NCI-H1694 (cell line): ENCODE results near the gene NEK5.
A peak's percentile ranks its signal among the peaks of the same experiment; 100 is the strongest.
"Not testable (repeated sequence)": the region's sequence is repeated elsewhere in the genome, so short reads cannot be mapped to it uniquely, and the experiment has no call there.

Experiments
- DNase-seq: peaks from one replicate; lab custom pipeline; 2025; lab: John Stamatoyannopoulos, UW

The NEK5 gene

GRCh38 chr13:52061587-52061986 lies 67.3 kb downstream of the NEK5 start:
- DNase-seq = no peak

GRCh38 chr13:52061064-52061463 lies 67.8 kb downstream of the NEK5 start:
- not testable (repeated sequence) for DNase-seq

- DNase-seq = no peak
Observed at GRCh38 chr13:52053460-52053859, 75.4 kb downstream of the NEK5 start.

- no peak for DNase-seq
Observed at GRCh38 chr13:52051400-52051799, 77.5 kb downstream of the NEK5 start.

- no peak for DNase-seq
Observed at GRCh38 chr13:52048516-52048915, 80.4 kb downstream of the NEK5 start.

DNA sequence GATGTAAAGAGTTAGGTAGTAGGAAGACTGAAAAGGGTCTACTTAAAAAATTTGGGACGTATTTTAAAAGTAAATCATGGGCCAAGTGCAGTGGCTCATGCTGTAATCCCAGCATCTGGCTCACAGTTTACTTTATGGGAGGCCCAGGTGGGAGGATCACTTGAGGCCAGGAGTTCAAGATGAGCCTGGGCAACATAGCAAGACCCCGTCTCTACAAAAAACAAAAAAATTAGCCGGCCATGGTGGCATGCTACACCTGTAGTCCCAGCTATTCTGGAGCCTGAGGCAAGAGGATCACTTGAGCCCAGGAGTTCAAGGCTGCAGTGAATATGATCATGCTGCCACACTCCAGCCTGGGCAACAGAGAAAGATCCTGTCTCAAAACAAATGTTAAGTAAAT lies 81.4 kb downstream of the NEK5 start:
- DNase-seq = no peak

DNA sequence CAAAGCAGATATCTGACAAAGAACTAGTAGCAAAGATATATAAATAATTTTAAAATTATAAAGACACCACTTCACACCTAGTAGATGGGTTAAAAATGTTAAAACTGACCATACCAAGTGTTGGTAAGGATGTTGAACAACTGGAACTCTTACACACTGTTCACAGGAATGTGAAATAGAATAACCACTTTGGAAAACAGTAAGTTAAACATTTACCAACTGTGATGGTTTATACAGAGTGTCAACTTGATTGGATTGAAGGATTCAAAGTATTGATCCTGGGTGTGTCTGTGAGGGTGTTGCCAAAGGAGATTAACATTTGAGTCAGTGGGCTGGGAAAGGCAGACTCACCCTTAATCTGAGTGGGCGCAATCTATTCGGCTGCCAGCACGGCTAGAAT lies 85.2 kb downstream of the NEK5 start:
- DNase-seq = no peak

GRCh38 chr13:52036037-52036436 lies 92.8 kb downstream of the NEK5 start:
- no peak for DNase-seq

- no peak for DNase-seq
Observed at GRCh38 chr13:52034616-52035226, 94.2 kb downstream of the NEK5 start.

GRCh38 chr13:52033039-52033438 lies 95.8 kb downstream of the NEK5 start:
- no peak for DNase-seq

- not testable (repeated sequence) for DNase-seq
Observed at GRCh38 chr13:52030401-52030800, 98.5 kb downstream of the NEK5 start.

DNA sequence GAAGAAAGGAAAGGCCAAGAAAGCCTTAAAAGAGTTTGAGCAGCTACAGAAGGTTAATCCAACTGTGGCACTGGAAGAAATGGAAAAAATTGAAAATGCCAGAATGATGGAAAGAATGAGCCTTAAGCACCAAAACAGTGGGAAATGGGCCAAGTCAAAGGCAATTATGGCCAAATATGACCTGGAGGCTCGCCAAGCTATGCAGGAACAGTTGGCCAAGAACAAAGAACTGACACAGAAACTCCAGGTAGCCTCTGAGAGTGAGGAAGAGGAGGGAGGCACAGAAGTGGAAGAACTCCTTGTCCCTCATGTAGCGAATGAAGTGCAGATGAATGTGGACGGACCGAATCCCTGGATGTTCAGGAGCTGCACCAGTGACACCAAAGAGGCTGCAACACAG lies 99.3 kb downstream of the NEK5 start:
- no peak for DNase-seq

DNA sequence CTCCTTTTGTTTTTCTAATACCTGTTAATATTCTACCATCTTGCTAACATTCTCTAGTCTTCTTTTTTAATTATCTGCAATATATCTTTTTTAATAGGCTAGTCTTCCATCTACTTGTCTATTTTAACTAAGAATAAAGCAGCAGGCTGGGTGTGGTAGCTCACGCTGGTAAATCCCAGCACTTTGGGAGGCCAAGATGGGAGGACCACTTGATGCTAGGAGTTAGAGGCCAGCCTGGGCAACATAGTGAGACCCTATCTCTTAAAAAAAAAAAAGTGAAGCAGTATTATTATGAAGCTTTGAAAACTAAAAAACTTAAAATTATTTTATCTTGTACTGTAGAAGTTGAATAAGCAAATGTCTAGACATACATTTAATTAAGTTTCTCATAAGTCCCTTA lies 101.0 kb downstream of the NEK5 start:
- DNase-seq = no peak

- DNase-seq = no peak
Observed at GRCh38 chr13:52026246-52026626, 102.6 kb downstream of the NEK5 start.

GRCh38 chr13:52025475-52026245 lies 103.2 kb downstream of the NEK5 start:
- DNase-seq = no peak

DNA sequence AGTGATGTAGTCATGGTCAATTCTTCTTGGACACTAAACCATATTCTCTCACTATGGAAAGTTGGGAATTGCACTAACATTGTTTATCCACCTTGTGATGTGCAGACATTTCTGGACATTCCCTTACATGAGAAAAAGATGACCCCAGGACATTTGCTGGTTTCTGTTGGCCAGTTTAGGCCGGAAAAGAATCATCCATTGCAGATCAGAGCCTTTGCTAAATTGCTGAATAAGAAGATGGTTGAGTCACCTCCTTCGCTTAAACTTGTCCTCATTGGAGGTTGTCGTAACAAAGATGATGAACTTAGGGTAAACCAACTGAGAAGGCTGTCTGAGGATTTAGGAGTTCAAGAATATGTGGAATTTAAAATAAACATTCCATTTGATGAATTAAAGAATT lies 104.4 kb downstream of the NEK5 start, which contains the start of gene UTP14C:
TSS of gene UTP14C (plus strand) at position 211 of the 400 bp plus-strand sequence. CDS start 4,114 bp downstream, outside the sequence.
- no peak for DNase-seq

GRCh38 chr13:52022356-52022755 lies 106.5 kb downstream of the NEK5 start:
- no peak for DNase-seq

- DNase-seq = no peak
Observed at GRCh38 chr13:52020191-52020590, 108.7 kb downstream of the NEK5 start.

GRCh38 chr13:52016296-52016695 lies 112.6 kb downstream of the NEK5 start:
- DNase-seq = no peak

GRCh38 chr13:52012512-52012836 lies 116.4 kb downstream of the NEK5 start:
- DNase-seq = no peak

DNA sequence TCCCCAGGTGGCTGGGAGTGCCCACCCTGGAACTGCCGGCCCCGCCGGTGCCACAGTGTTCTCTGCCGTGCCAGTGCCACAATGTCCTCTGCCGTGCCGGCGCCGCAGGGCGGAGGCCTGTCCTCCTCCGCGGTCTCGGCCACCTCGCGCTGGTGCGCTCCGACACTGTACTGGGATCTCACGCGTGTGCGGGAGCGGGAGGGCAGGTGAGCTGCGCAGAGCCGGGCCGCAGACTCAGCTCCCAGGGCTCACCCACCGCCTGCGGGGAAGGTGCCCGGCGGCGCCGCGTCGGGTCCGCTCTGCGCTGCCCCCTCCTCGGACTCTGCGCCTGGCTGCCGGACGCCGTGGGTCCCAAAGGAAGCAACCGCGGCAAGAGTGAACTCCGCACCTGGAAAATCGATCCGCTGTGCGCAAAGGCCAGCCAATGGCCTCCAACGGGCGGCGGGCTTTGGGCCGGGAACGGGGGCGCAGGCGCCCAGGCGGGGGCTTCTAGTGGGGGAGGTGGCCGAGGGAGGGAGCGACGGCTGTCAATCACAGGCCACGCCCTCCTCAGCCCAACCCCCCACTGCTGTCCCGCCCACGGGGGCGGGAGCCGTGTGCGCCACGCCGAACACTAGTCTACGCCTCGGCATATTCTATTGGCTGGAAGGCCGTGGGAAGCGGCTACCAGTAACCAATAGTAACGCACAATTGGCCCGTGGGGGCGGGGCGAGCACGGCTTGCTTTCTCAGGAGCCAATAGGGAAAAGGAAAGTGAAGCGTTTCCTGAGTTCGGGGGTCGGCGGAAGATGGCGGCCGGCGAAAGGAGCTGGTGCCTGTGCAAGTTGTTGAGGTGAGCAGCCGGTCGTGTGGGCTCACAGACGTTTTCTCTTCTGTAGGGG lies 117.0 kb downstream of the NEK5 start, which contains the start of gene ALG11:
TSS of gene ALG11 (plus strand) at position 767 of the 880 bp plus-strand sequence. CDS start at position 788, 21 bp downstream.
- DNase-seq = peak; percentile 98

DNA sequence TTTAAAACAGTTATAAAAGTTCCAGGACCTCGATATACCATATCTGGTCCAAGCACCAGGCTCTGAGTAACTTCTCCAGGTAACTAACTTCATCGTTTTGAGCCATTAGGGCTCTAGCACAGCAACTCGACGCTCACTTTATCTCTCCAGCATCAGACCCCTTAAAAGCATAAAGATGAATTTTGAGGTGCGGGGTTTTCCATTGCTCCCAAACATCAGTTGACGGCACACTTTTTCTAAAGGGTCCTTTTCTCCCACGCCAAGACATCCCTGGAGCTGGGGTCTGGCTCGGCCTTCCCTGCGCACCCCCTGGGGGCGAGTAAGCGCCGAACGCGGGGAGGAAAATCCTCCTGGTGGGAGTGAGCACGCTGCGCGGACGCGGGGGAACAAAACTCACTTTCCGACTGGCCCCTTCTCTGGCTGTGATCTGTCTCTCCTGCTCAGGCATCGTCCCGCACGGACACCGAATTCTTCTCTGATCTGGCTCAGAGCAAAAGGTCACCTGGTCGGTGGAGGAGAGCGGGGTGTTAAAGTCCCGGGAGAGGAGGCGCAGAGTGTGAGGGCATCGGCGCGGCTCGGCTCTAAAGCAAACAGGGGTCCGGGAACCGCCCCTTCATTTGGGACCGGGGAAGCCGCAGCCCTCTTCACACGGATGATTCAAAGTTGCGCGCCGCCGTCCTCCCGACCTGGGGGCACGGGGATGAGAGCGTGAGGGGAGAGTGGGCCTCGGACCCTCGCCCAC lies 117.8 kb downstream of the NEK5 start, which contains the start of gene ATP7B:
TSS of gene ATP7B (minus strand) at position 561 of the 742 bp plus-strand sequence. CDS start at position 448, 113 bp downstream.
- no peak for DNase-seq
